Brain microvascular endothelial cell (primary cell): ENCODE results near the gene CD109.
"Not testable (repeated sequence)": the region's sequence is repeated elsewhere in the genome, so short reads cannot be mapped to it uniquely, and the experiment has no call there.

Experiments
- DNase-seq: peaks from one replicate; pipeline ENCODE4 v3.0.0-alpha.2; 2020
- H3K27ac ChIP-seq: fragments of 250-450 bp; sonication (Bioruptor Pico); 2 replicates; pipeline ENCODE4 v1.5.1; 2020; ENCODE audit warnings: mild to moderate bottlenecking, moderate library complexity
- H3K27me3 ChIP-seq: fragments of 250-450 bp; sonication (Bioruptor Pico); replicated peaks from 2 replicates; pipeline ENCODE4 v1.5.1; 2020; ENCODE audit warnings: mild to moderate bottlenecking
- H3K36me3 ChIP-seq: fragments of 250-450 bp; sonication (Bioruptor Pico); replicated peaks from 2 replicates; pipeline ENCODE4 v1.5.1; 2020; ENCODE audit warnings: mild to moderate bottlenecking
- H3K4me3 ChIP-seq: 2 replicates; pipeline ENCODE4 v1.5.1; 2011; ENCODE audit warnings: low read depth, mild to moderate bottlenecking, control low read depth, low read length, moderate library complexity
- in situ Hi-C: cut with HindIII; loops from 2 replicates; pipeline ENCODE4 v1.10.0; 2017; ENCODE audit warnings: low sequenced_read_pairs, low pct_ligation_motif_present
- TF ChIP-seq, protein P1 (sequence below): IDR thresholded peaks from 2 replicates; pipeline ENCODE4 v1.5.1; 2011; ENCODE audit warnings: low read depth, mild to moderate bottlenecking, moderate library complexity, low read length, control low read depth, inconsistent platforms; ENCODE audit errors: missing control alignments

Gene CD109

DNA sequence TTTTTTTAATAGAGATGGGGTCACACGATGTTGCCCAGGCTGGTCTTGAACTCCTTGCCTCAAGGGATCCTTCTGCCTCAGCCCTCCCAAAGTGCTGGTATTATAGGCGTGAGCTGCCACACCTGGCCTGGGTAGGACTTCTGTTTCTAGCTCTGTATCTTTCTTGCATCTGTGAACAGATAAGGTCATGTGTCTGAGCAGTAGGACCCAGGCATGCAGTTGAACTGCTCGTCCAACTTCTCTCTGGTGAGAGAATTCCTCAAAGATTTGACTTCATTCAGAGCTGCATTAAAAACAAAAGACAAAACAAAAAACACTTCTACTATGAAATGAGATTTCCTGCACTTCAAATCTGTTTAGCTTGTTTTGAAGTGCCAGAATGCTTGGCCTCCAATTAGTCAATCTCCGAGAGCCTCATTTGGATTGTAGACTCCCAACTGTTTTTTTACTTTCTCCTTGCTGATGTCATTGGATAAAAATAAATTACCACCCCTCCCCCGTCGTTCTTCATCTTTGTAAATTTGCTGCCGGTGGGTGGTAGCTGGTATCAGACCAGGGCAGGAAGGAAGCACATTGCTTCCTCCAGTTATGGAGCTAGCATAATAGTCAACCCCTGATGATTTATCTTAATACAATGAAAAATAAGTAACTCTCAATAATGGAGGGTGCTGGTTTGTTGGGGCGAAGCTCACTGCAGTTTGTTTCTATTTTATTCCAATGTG lies 17.6 kb downstream of the CD109 start:
- TF ChIP-seq, protein P1, sequence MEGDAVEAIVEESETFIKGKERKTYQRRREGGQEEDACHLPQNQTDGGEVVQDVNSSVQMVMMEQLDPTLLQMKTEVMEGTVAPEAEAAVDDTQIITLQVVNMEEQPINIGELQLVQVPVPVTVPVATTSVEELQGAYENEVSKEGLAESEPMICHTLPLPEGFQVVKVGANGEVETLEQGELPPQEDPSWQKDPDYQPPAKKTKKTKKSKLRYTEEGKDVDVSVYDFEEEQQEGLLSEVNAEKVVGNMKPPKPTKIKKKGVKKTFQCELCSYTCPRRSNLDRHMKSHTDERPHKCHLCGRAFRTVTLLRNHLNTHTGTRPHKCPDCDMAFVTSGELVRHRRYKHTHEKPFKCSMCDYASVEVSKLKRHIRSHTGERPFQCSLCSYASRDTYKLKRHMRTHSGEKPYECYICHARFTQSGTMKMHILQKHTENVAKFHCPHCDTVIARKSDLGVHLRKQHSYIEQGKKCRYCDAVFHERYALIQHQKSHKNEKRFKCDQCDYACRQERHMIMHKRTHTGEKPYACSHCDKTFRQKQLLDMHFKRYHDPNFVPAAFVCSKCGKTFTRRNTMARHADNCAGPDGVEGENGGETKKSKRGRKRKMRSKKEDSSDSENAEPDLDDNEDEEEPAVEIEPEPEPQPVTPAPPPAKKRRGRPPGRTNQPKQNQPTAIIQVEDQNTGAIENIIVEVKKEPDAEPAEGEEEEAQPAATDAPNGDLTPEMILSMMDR, result no peak
- no peaks in the 10 kb centered on the region for H3K36me3 ChIP-seq
- no peak overlapping the region for H3K4me3 ChIP-seq
- no peak for DNase-seq
- in situ Hi-C loops, result no loop called here
- H3K27ac ChIP-seq, result no peak overlapping the region
- H3K27me3 ChIP-seq, result no peaks in the 10 kb centered on the region

DNA sequence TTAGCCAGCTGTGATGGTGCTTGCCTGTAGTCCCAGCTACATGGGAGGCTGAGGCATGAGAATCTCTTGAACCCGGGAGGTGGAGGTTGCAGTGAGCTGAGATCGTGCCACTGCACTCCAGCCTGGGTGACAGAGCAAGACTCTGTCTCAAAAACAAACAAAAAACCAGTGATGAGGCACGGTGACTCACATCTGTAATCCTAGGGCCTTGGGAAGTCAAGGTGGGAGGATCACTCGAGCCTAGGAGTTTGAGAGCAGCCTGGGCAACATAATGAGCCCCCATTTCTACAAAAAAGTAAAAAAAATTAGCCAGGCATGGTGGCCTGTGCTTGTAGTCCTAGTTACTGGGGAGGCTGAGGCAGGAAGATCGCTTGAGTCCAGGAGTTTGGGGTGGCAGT lies 19.1 kb downstream of the CD109 start:
- H3K36me3 ChIP-seq, H3K4me3 ChIP-seq, H3K27me3 ChIP-seq, in situ Hi-C loops: not testable (repeated sequence)
- peak; percentile 68 for DNase-seq
- H3K27ac ChIP-seq, result peak overlapping the region; percentile 32

DNA sequence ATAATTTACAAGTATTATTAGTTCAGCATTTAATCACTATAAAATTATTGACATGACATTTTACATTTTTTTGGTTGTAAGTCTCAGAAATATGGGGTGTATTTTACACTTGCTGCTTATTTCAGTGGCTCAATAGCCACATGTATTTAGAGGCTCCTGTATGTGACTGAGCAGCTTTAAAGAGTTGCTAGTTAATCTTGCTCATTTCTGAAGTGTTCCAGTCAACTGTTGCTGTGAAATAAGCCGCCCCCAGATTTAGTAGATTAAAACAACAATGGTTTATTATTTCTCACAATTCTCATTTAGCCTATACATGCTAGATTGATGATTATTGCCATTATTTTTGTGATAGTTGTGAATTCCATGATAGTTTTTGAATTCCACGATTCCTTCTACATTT lies 23.0 kb downstream of the CD109 start:
- in situ Hi-C loops, result no loop called here
- Histone ChIP-seq H3K27ac (no peak overlapping the region), H3K4me3 (no peak overlapping the region), H3K36me3 (no peaks in the 10 kb centered on the region), H3K27me3 (no peaks in the 10 kb centered on the region)
- DNase-seq, result no peak
- TF ChIP-seq, protein P1, result no peak

DNA sequence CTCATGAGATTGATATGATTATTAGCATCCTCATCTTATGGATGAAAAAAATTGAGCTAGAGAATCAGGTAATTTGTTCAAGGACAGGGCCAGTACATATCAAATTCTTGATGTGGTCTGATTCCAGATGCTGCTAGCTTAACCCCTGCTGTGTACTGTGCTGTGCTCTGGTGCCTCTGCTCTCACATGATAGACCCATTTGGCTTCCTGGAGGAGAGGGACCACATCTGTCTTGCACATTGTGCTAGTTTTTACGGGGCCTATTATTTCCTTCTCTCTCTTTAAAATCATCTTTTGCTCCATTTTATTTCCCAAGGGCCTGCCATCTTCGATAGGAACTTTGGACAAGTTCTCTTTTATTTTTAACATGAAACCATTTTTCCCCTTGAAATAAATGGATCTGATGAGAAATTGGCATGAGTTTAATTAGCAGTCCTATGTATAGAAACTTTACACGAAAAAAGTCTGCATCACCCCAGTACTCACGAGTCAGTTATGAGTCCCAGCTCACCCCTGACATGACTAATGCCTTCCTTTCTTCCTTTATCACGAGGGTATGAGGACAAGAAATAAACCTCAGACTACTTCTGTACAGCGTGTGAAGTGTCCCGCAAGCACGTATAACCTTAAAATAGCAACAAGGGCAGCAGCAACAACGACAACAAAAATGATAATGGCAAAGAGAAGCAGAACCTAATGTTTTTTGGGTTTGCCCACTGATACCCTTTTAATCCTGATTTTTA lies 26.5 kb downstream of the CD109 start:
- Histone ChIP-seq H3K36me3 (no peaks in the 10 kb centered on the region), H3K27ac (peak overlapping the region; percentile 92), H3K27me3 (no peaks in the 10 kb centered on the region), H3K4me3 (no peak overlapping the region)
- peak; percentile 87 for DNase-seq
- TF ChIP-seq, protein P1, result no peak
- in situ Hi-C loops, result no loop called here

DNA sequence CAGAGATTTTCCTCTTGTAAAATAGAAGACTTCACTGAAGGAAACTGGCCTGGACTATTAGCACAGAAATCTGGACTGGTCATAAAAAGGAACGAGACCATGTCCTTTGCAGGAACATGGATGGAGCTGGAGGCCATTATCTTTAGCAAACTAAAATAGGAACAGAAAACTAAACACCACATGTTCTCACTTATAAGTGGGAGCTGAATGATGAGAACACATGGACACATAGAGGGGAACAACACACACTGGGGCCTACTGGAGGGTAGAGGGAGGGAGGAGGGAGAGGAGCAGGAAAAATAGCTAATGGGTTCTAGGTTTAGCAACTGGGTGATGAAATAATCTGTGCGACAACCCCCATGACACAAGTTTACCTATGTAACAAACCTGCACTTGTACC lies 27.5 kb downstream of the CD109 start:
- H3K4me3 ChIP-seq, DNase-seq, H3K36me3 ChIP-seq, in situ Hi-C loops, H3K27me3 ChIP-seq: not testable (repeated sequence)
- peak overlapping the region; percentile 92 for H3K27ac ChIP-seq

DNA sequence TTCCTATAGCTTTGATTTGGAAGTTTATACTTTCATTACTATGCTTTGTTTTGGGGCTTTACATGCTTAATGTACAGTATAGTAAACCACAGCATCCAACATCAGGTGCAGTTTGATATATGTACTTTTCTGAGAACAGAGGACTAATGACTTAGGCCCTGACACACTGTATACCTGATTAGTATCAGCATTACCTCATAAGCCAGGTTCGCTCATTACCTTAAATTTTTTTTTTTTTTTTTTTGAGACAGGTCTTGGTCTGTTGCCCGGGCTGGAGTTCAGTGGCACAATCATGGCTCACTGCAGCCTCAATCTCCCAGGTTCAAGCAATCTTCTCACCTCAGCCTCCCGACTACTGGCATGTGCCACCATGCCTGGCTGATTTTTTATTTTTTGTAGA lies 28.4 kb downstream of the CD109 start:
- no peaks in the 10 kb centered on the region for H3K27me3 ChIP-seq
- TF ChIP-seq, protein P1, result no peak
- in situ Hi-C loops, result no loop called here
- H3K36me3 ChIP-seq, result no peaks in the 10 kb centered on the region
- DNase-seq, result no peak
- H3K27ac ChIP-seq, result no peak overlapping the region
- no peak overlapping the region for H3K4me3 ChIP-seq

DNA sequence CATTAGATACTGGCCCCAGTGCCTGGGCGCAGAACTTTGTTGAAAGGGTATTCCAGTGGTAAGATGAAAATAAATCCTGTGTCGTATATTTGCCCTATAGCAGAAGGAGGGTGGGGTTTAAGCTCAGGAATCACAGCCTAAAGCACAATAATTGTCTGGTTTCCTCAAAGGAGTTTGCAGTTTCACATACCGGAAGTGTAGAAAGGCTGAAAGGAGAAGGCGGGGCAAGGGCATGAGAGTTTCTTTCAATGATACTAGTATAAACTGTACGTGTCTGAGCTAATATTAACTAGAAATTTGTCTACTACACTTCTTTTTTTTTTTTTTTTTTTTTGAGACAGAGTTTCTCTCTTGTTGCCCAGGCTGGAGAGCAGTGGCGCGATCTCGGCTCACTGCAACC lies 29.2 kb downstream of the CD109 start:
- peak; percentile 34 for DNase-seq
- in situ Hi-C loops, H3K27ac ChIP-seq, H3K27me3 ChIP-seq, H3K36me3 ChIP-seq, H3K4me3 ChIP-seq: not testable (repeated sequence)
